Cardiac septum (tissue), 1 donor: Measurements from ENCODE around the gene LMBR1. TPM values are rescaled to one million over a fixed set of nuclear protein-coding genes. Genes with fewer than 3 reads are reported as not detected.
"Not testable (repeated sequence)": the region's sequence is repeated elsewhere in the genome, so short reads cannot be mapped to it uniquely, and the experiment has no call there.

Experiments used
- DNase-seq: peaks from one replicate; pipeline ENCODE4 v3.0.0-alpha.2; 2020; ENCODE audit warnings: low spot score
- intact Hi-C: fragments of 100-400 bp; cut with DNase I; formaldehyde crosslinking; loops from one replicate; pipeline ENCODE4 v1.14.0; 2022
- total RNA-seq: library from RNA; stranded (reverse); fragmentation: NEBNext Ultra II Directional; extraction: Animal tissue kit (Norgen Biotek cat#: 25700); gene quantifications from one replicate; pipeline ENCODE4 v1.2.1, GENCODE V29; 2021
- donor health status: DM: no; HTN: no; CAD: no.

LMBR1 gene
- total RNA-seq, 1 donor from 2014 or later: 40.3 TPM

- intact Hi-C loops: no loop called here
- no peak for DNase-seq
Observed at GRCh38 chr7:156819733-156820295, 73.2 kb downstream of the LMBR1 start.

- no peak for DNase-seq
- intact Hi-C loops: no loop called here
Observed at GRCh38 chr7:156818133-156818532, 74.8 kb downstream of the LMBR1 start.

GRCh38 chr7:156816943-156817572 is 75.9 kb downstream of the LMBR1 start:
- intact Hi-C loops: no loop called here
- DNase-seq: no peak

GRCh38 chr7:156811706-156812105 is 81.3 kb downstream of the LMBR1 start:
- DNase-seq: no peak
- intact Hi-C loops: no loop called here

GRCh38 chr7:156803656-156804055 is 89.3 kb downstream of the LMBR1 start:
- DNase-seq, intact Hi-C loops: not testable (repeated sequence)

- intact Hi-C loops: no loop called here
- DNase-seq: no peak
Observed at GRCh38 chr7:156802214-156802613, 90.8 kb downstream of the LMBR1 start.

- intact Hi-C loops: no loop called here
Observed at GRCh38 chr7:156795415-156795814, 97.6 kb downstream of the LMBR1 start.

GRCh38 chr7:156793334-156793733 is 99.6 kb downstream of the LMBR1 start:
- no peak for DNase-seq
- intact Hi-C loops: no loop called here

More at GRCh38 chr7:156795415-156795814, 97.6 kb downstream of the LMBR1 start:
- DNase-seq: no peak

GRCh38 chr7:156792611-156793010 is 100.4 kb downstream of the LMBR1 start:
- intact Hi-C loops: no loop called here
- DNase-seq: no peak

GRCh38 chr7:156791241-156791640 is 101.7 kb downstream of the LMBR1 start:
- no peak for DNase-seq
- intact Hi-C loops: no loop called here

GRCh38 chr7:156790264-156790663 is 102.7 kb downstream of the LMBR1 start:
- intact Hi-C loops: no loop called here
- DNase-seq: no peak

GRCh38 chr7:156785998-156786543 is 106.9 kb downstream of the LMBR1 start:
- DNase-seq: no peak
- intact Hi-C loops: no loop called here

GRCh38 chr7:156783864-156784263 is 109.1 kb downstream of the LMBR1 start:
- no peak for DNase-seq
- intact Hi-C loops: no loop called here

GRCh38 chr7:156781972-156782371 is 111.0 kb downstream of the LMBR1 start:
- DNase-seq: no peak
- intact Hi-C loops: no loop called here

GRCh38 chr7:156780724-156781455 is 112.1 kb downstream of the LMBR1 start:
- no peak for DNase-seq
- intact Hi-C loops: no loop called here

- DNase-seq: no peak
- intact Hi-C loops: no loop called here
Observed at GRCh38 chr7:156778668-156779067, 114.3 kb downstream of the LMBR1 start.

GRCh38 chr7:156778201-156778600 is 114.8 kb downstream of the LMBR1 start:
- no peak for DNase-seq
- intact Hi-C loops: no loop called here

GRCh38 chr7:156777364-156778069 is 115.5 kb downstream of the LMBR1 start:
- intact Hi-C loops: no loop called here

GRCh38 chr7:156776527-156776926 is 116.5 kb downstream of the LMBR1 start:
- intact Hi-C loops: no loop called here
- DNase-seq: no peak

More at GRCh38 chr7:156777364-156778069, 115.5 kb downstream of the LMBR1 start:
- DNase-seq: no peak

- DNase-seq: no peak
- intact Hi-C loops: no loop called here
Observed at GRCh38 chr7:156773966-156774365, 119.0 kb downstream of the LMBR1 start.
